Liver (tissue), 3 donors: ENCODE results near the gene HTD2.
"Not testable (repeated sequence)": the region's sequence is repeated elsewhere in the genome, so short reads cannot be mapped to it uniquely, and the experiment has no call there.

ENCODE experiments used
- ATF3 ChIP-seq: IDR thresholded peaks from 2 replicates; pipeline ENCODE4 v1.6.1; 2016; ENCODE audit warnings: antibody characterized with exemption
- CTCF ChIP-seq: fragments of 150-350 bp; IDR thresholded peaks from 2 replicates; pipeline ENCODE4 v1.5.1; 2017; ENCODE audit warnings: improper control_type of control experiment, low read depth, low read length; ENCODE audit not compliant: missing input control
- EGR1 ChIP-seq, 2 donors: IDR thresholded peaks; 2 replicates each; pipeline ENCODE4 v1.6.1; 2016 to 2018; ENCODE audit warnings: antibody characterized with exemption in 2 of 2, low read depth in 2 of 2
- MAX ChIP-seq: IDR thresholded peaks from 2 replicates; pipeline ENCODE4 v1.6.1; 2016; ENCODE audit warnings: antibody characterized with exemption
- RAD21 ChIP-seq, 2 donors: IDR thresholded peaks; 2 replicates each; pipeline ENCODE4 v1.6.1; 2016; ENCODE audit warnings: antibody characterized with exemption in 2 of 2, mild to moderate bottlenecking in 2 of 2
- TAF1 ChIP-seq: conservative IDR thresholded peaks from 2 replicates; pipeline ENCODE4 v1.6.1; 2016; ENCODE audit warnings: antibody characterized with exemption, mild to moderate bottlenecking
- donor health status: healthy.
- donor health status: healthy.

GRCh38 chr3:58339146-58339545 lies 32.8 kb downstream of the HTD2 start:
- TF ChIP-seq EGR1 (IDR thresholded peaks at IDR 0.05; ENCODE audit: low read depth in 2 of 2); MAX; RAD21 (IDR thresholded peaks at IDR 0.05); TAF1; CTCF; ATF3: not testable (repeated sequence)
